Activated B cell treated with CpG ODN at 0.5 μM for 24 hours (primary cell): ENCODE measurements around the gene SERPINI1. TPM values are rescaled to one million over a fixed set of nuclear protein-coding genes. Genes with fewer than 3 reads are reported as not detected.

ENCODE experiments used
- ATAC-seq: fragments of 200-7000 bp; cut with Tn5 transposase; one replicate; pipeline ENCODE4 v1.10.0; 2021; ENCODE audit warnings: low read depth, mild to moderate bottlenecking, moderate library complexity
- CTCF ChIA-PET: fragments of 350-600 bp; sonication (Branson Sonifier 250); formaldehyde crosslinking; loops from one replicate; lab custom pipeline; 2021; ENCODE audit warnings: antibody characterized with exemption; lab: Charles Lee
- POLR2A ChIA-PET: fragments of 350-600 bp; sonication (Branson Sonifier 250); formaldehyde crosslinking; loops from one replicate; lab custom pipeline; 2021; ENCODE audit warnings: antibody characterized with exemption; lab: Charles Lee
- DNase-seq: peaks from one replicate; pipeline ENCODE4 v3.0.0; 2022
- H3K27ac Mint-ChIP-seq: one replicate; pipeline ENCODE4 v1.8.0; 2020; ENCODE audit warnings: mixed read lengths
- H3K27me3 Mint-ChIP-seq: one replicate; pipeline ENCODE4 v1.8.0; 2021; ENCODE audit warnings: mixed read lengths
- H3K36me3 Mint-ChIP-seq: one replicate; pipeline ENCODE4 v1.8.0; 2021; ENCODE audit warnings: low read depth, mixed read lengths
- H3K4me1 Mint-ChIP-seq: one replicate; pipeline ENCODE4 v1.8.0; 2021; ENCODE audit warnings: mixed read lengths
- H3K4me3 Mint-ChIP-seq: one replicate; pipeline ENCODE4 v1.8.0; 2020; ENCODE audit warnings: mild to moderate bottlenecking, mixed read lengths
- H3K9me3 Mint-ChIP-seq: one replicate; pipeline ENCODE4 v1.8.0; 2020; ENCODE audit warnings: mixed read lengths
- intact Hi-C: fragments of 100-400 bp; cut with micrococcal nuclease; formaldehyde crosslinking; loops from one replicate; pipeline ENCODE4 v1.15.1; 2024
- total RNA-seq: library from RNA; stranded (reverse); gene quantifications from 2 replicates; pipeline ENCODE4 v1.2.3, GENCODE V29; 2022
- TF ChIP-seq, protein P1 (sequence below): fragments of 200-600 bp; IDR thresholded peaks from one replicate; pipeline ENCODE4 v1.8.0; 2022; ENCODE audit warnings: antibody characterized with exemption, mild to moderate bottlenecking

The SERPINI1 gene, protein sequence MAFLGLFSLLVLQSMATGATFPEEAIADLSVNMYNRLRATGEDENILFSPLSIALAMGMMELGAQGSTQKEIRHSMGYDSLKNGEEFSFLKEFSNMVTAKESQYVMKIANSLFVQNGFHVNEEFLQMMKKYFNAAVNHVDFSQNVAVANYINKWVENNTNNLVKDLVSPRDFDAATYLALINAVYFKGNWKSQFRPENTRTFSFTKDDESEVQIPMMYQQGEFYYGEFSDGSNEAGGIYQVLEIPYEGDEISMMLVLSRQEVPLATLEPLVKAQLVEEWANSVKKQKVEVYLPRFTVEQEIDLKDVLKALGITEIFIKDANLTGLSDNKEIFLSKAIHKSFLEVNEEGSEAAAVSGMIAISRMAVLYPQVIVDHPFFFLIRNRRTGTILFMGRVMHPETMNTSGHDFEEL
- 1.8 and 1.9 TPM in 2 replicates for total RNA-seq

DNA sequence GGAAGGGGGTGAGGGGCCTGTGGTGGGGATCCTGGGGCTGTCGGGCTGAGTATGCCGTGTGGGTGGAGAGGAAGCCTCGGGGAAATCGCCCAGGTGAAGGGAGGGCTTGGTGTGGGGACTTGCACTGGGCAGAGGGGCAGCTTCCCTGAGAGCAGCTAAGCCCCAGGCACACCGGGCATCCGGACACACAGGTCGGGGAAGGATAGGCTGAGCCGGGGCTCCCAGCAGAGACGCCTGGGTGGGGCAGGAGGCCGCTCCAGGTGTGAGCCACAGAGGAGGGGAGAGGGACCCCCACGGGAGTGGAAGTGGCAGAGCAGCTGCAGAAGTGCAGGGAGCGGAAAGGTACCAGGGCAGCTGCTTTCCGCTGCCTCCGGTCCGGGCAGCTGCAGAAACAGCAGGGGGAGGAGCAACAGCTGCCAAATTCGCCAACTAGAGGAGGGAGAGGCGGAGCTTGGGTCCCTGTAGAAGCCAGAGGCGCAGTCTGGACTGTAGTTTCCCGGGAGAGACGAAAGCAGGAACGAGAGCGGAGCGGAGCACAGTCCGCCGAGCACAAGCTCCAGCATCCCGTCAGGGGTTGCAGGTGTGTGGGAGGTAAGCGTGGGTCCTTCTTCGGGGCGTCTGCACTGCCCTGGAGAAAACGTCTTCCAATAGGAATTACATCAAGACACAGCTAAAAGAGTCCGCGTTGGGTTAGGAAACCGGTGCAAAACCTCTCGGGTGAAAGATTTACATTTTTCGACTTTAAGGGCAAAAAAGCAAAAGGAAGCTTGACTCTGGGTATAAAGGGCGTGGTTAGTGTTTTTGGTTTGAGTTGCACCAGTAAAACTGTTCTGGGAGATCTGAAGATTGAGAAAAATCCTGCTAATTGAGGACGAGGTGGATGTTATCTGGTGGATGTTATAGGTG, at the start of gene SERPINI1:
SERPINI1 (plus strand) TSS at position 489 of the 906 bp plus-strand sequence. CDS start 53,408 bp downstream, outside the sequence.
- Mint-ChIP-seq H3K27me3 (no peaks in the 10 kb centered on the region), H3K4me3 (no peak within 1 kb of the TSS), H3K36me3 (peaks cover 13% of the 10 kb centered on the region), H3K4me1 (peaks cover 23% of the 10 kb centered on the region), H3K27ac (no peak within 1 kb of the TSS), H3K9me3 (no peaks in the 10 kb centered on the region)
- TF ChIP-seq, protein P1, sequence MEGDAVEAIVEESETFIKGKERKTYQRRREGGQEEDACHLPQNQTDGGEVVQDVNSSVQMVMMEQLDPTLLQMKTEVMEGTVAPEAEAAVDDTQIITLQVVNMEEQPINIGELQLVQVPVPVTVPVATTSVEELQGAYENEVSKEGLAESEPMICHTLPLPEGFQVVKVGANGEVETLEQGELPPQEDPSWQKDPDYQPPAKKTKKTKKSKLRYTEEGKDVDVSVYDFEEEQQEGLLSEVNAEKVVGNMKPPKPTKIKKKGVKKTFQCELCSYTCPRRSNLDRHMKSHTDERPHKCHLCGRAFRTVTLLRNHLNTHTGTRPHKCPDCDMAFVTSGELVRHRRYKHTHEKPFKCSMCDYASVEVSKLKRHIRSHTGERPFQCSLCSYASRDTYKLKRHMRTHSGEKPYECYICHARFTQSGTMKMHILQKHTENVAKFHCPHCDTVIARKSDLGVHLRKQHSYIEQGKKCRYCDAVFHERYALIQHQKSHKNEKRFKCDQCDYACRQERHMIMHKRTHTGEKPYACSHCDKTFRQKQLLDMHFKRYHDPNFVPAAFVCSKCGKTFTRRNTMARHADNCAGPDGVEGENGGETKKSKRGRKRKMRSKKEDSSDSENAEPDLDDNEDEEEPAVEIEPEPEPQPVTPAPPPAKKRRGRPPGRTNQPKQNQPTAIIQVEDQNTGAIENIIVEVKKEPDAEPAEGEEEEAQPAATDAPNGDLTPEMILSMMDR, result no peak
- DNase-seq (peak; percentile 79), ATAC-seq (peak; percentile 49)
- ChIA-PET POLR2A (interaction anchor here (0.8 to 3.1 kb wide), 5 partner anchors 11 to 355 kb away, joined by 3 to 21 read pairs (median 8); partner anchors contain the start of gene ZBBX), CTCF (interaction anchor here (1.2 to 1.7 kb wide), 4 partner anchors 14 to 355 kb away, joined by 3 to 10 read pairs (median 6); partner anchors contain the start of gene ZBBX)
- intact Hi-C loops, result loop anchor here (1.0 to 5.0 kb wide), 6 partner anchors 8 to 355 kb away; partner anchors contain the start of gene ZBBX

DNA sequence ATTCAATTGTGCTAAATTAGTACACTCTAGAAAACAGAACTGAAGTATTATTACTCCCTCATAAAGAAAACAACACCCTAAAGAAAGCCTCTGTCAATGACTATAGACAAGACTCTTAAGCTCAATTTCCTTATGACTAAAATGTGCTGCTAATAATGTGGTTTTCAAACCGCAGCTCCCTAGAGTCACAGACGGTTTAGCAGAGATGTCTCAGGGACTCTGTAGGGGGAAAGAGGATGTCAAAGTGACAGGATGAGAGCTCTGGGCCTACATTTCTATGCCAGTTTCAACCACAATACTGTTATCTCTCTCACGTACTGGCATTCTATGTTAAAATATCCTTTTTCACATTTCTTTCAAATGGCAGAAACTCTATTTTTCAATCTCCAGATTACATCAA, 44.2 kb upstream of the SERPINI1 start:
- H3K4me1 Mint-ChIP-seq, result peaks cover 20% of the 10 kb centered on the region
- TF ChIP-seq, protein P1, result no peak
- H3K27ac Mint-ChIP-seq, result peak overlapping the region; percentile 24
- ChIA-PET CTCF (interaction anchor here (1.0 to 1.1 kb wide), 4 partner anchors 16 to 191 kb away, joined by 3 to 6 read pairs (median 3); no protein-coding TSS in a partner anchor), POLR2A (interaction anchor here (0.8 to 2.0 kb wide), 2 partner anchors 44 to 138 kb away, joined by 3 to 9 read pairs; partner anchors contain the start of genes PDCD10 and SERPINI1)
- H3K9me3 Mint-ChIP-seq, result no peaks in the 10 kb centered on the region
- DNase-seq (no peak), ATAC-seq (peak; percentile 99)
- peak overlapping the region; percentile 41 for H3K4me3 Mint-ChIP-seq
- H3K27me3 Mint-ChIP-seq, result no peaks in the 10 kb centered on the region
- peaks cover 67% of the 10 kb centered on the region for H3K36me3 Mint-ChIP-seq
- intact Hi-C loops, result loop anchor here (1.0 kb wide), 1 partner anchor 43 kb away; the partner anchor contains the start of gene PDCD10

DNA sequence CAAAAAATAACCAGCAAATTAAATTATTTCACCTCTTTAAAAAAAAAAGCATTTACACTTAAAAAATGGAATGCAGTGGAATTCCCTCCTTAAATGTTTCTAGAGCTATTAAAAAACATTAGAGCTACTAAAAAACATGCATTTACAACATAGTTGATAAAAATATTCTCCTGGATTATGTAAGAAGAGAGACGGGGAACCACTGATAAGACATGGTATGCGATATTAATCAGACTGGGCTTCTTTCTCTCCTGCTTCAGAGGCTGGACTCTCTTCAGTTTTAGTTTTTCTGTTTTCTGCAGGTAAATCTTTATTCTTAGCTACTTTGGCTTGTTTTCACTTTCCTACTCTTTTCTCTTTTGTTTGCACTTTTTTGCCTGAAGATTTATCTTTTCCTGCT, 41.4 kb upstream of the SERPINI1 start:
- intact Hi-C loops, result no loop called here
- Mint-ChIP-seq H3K27ac (no peak overlapping the region), H3K27me3 (no peaks in the 10 kb centered on the region), H3K9me3 (no peaks in the 10 kb centered on the region), H3K4me1 (peaks cover 20% of the 10 kb centered on the region), H3K36me3 (peaks cover 71% of the 10 kb centered on the region), H3K4me3 (no peak overlapping the region)
- TF ChIP-seq, protein P1, result no peak
- CTCF ChIA-PET, result no interaction called here
- POLR2A ChIA-PET, result no interaction called here
- ATAC-seq (no peak), DNase-seq (no peak)

DNA sequence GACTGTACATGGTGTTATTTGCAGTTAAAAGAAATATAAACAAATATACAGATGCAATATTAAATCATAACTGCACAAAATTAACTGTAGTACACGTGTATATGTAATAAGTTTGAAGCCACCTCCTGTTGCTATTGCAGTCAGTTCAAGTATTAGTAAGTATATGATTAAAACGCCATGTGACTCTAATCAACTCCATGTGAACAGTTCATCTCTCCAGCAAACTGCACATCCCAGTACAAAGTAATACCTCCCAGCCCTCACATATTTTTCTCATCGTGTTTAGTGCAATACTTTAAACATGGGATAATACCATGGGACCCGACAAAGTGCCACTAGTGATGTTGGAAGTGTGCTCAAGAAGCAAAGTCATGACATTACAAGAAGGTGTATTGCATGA, 35.5 kb upstream of the SERPINI1 start:
- Mint-ChIP-seq H3K27me3 (no peaks in the 10 kb centered on the region), H3K4me1 (no peaks in the 10 kb centered on the region), H3K9me3 (no peaks in the 10 kb centered on the region), H3K27ac (no peak overlapping the region), H3K36me3 (peaks cover 68% of the 10 kb centered on the region), H3K4me3 (no peak overlapping the region)
- TF ChIP-seq, protein P1, result no peak
- intact Hi-C loops, result no loop called here
- ChIA-PET POLR2A (no interaction called here), CTCF (interaction anchor here (1.1 to 1.3 kb wide), 3 partner anchors 14 to 182 kb away, joined by 3 read pairs; no protein-coding TSS in a partner anchor)
- DNase-seq (no peak), ATAC-seq (no peak)
